Measurements from ENCODE around the gene NINL.
"Not testable (repeated sequence)": the region's sequence is repeated elsewhere in the genome, so short reads cannot be mapped to it uniquely, and the experiment has no call there.

NINL gene

DNA sequence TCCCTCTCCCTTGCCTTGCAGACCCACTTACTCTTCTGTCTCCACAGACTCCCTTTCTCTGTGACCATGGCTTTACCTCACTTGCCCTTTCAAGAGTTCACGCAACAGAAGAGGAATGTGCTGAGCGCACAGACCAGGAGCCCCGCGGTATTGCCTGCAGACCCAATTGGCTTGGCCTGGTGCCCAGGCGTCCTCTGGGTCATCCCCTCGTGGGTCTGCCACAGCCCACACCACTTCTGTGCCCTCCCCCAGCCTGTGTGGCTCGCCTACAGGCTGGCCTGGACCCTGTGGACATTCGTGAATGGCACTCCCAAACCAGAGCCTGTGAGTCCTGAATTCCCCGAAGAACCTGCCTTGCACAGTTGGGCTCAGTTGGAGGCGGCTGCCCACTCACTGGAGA is 15.3 kb upstream of the NINL start:
- no peak for DNase-seq (ENCODE audit: low read depth in 2 of 3, low spot score in 1 of 3)

DNA sequence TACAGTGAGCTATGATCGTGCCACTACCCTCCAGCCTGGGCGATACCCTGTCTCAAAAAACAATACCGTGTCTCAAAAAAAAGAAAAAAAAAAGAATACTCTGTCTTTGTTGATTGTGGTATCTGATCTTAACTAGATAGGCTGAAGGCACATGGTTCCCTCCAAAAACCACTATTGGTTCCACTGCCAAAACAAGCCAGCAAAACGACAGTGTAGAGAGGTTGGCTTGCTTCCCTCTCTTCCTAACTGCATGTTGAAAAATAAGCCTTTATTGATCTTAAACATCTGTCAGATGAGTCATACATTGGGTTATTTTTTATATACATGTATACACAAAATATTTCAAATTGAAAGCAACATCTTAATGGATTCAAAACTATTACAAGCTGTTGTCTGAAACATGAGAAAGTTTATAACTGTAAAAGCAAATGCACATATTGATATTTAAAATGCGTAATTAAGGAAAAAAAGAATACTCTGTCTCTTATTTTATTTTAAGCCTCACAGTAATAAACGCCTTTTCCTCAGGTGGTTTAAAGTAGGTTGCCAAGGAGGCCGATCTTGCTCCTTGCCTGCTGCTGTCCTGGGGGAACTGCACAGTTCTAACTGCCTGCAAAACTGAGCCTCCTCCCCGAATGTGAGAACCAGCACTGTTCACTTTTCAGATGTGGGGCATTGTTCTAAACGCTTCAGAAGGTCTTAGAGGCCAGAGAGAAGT is 7.0 kb upstream of the NINL start:
- no peak for DNase-seq (ENCODE audit: low read depth in 2 of 3, low spot score in 1 of 3)

DNA sequence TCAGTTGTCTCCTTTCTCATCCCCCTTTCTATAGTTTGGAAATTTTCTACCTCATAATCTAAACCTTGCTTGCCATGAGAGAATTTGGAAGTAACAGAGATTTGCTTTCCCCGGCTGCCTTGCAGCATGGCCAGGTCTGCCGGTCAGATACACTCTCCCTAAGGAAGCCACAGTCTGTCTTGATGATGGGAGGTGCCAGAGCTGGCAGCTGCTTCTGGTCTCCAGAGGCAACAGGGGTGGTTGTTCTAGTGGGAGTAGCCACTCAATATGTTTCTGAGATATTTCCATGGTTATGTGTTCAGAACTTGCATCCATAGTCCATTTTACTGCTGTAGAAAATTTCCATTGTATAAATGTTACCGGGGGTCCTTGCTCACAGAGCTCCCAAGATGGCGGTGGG is 5.4 kb upstream of the NINL start:
- DNase-seq (ENCODE audit: low read depth in 2 of 3, low spot score in 1 of 3) = not testable (repeated sequence)

DNA sequence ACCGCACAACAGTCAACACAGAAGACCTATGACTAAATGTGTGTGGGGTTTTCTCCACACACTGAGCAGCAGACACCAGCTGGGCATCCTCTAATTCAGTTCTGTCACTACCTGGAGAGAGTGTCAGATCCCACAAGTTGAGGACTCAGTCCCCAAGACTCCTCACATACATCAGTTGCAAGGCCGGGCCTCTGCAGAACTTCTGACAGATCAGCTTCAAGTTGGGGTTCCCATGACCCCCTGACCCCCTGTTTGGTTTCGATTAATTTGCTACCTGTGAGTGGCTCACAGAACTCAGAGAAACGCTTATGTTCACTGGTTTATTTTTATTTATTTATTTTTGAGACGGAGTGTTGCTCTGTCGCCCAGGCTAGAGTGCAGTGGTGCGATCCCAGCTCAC is 3.2 kb upstream of the NINL start:
- DNase-seq (ENCODE audit: low read depth in 2 of 3, low spot score in 1 of 3) = no peak

DNA sequence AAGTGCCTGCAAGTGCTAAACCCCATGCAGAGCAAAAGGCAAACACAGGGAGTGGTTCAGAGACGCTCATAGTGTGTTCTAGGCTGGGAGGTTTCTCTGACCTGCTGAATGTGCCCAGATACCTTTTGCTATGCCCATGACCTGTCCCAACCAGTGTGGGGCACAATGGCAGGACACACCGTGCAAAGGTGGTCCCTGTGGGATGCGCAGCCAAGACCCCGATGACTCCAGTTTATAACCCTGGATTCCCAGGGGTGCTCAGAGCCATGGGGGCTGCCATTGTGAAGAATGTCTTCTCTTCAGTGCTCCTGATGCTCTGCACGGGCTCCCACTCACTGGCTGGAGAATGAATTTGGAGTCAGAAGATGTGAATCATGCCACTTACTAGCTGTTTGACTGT is 2.2 kb upstream of the NINL start:
- DNase-seq (ENCODE audit: low read depth in 2 of 3, low spot score in 1 of 3) = no peak

DNA sequence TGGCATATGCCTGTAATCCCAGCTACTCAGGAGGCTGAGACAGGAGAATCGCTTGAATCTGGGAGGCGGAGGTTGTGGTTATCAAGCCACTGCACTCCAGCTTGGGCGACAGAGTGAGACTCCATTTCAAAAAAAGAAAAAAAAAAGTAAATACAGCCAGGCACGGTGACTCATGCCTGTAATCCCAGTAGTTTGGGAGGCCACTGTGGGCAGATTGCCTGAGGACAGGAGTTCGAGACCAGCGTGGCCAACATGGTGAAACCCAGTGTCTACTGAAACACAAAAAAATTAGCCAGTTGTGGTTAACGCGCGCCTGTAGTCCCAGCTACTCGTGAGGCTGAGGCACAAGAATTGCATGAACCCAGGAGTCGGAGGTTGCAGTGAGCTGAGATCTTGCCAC is 1.5 kb upstream of the NINL start:
- DNase-seq (ENCODE audit: low read depth in 2 of 3, low spot score in 1 of 3) = no peak

DNA sequence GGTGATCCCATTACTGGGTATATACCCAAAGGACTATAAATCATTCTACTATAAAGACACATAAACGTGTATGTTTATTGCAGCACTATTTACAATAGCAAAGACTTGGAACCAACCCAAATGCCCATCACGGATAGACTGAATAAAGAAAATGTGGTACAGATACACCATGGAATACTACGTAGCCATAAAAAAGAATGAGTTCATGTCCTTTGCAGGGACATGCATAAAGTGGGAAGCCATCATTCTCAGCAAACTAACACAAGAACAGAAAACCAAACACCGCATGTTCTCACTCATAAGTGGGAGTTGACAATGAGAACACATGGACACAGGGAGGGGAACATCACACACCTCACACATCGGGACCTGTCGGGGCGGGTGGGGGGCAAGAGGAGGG is 1.7 kb downstream of the NINL start:
- not testable (repeated sequence) for DNase-seq (ENCODE audit: low read depth in 2 of 3, low spot score in 1 of 3)

DNA sequence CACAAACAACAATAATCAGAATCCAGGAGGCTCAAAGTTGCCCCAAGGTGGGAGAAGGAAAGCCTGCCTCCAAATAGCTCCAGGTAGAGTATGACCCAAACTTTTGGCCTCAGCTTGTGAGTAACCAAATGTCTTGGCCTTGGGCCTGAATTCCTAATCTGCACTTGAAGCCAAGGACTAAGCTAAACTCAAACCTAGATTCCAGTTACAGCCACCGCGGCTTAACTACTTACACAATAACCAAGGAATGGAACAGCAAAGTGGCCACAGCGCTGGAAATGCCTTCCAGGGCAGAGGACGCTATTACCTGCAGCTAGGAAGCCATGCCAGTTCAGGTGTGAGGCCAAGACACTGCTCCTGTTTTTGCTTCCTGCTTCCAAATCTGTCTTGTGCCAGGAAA is 4.6 kb downstream of the NINL start:
- DNase-seq (ENCODE audit: low read depth in 2 of 3, low spot score in 1 of 3) = no peak

DNA sequence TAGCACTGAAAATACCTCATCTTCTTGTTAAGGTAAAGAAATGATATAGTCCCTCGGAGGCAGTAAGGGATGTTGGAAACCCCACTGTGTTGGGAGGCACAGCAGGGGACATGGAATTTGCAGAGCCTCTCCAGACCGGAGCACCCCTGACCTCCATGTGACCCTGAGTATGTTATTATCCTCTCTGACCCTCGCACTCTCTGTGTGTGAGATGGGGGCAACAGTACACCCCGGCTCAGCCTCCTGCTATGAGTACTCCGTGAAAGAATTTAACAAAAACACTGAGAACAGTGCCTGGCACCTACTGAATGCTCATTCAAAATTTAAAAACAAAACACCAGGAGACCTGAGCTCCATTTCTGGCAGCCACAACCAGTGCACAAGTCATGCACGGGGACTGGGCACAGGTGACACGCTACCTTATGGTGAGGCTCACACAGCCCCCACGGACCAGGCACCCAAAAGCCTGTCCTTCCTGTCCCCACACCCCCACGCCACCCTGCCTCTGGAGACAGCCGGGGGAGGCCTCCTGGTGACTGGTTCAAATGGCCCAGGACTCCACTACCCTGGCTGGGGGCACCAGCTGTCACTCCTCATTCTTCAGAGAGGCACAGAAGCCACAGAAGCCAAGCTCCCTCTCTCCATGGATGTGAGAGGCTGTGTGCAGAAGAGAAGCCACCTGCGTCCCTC is 6.1 kb downstream of the NINL start:
- no peak for DNase-seq (ENCODE audit: low read depth in 2 of 3, low spot score in 1 of 3)

DNA sequence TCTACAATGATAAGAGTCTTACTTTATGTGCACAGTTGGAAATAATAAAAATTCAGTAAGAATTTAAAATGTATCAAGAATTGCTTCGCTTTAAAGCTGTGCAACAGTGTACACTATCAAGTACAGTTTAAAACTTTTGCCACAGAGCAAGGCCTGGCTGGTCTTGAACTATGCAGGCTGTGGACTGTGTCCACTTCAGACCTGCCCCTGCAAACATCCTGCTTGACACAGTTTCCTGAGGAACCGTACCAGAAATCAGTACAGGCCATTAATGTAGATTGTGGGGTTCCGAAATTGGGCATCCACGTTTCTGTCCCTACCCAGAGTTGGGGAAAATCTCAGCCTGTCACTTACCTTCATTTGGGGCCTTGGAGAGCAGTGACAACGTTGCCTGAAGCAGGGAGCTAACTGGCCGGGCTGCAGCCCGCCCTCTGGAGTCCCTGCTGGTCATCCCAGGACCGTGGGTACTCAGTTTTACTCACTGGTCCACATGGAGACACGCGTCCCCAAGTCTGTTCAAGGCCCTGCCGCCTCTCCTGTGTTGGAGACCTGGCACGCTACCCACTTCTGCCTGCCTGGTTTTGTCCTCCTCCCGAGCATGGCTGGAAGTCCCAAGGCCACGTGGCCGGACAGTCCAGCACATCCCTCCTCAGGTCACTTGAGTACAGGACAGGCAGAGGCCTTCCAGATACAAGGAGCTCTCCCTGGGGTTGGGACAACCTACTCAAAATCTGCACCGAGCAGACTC is 8.4 kb downstream of the NINL start:
- no peak for DNase-seq (ENCODE audit: low read depth in 2 of 3, low spot score in 1 of 3)

DNA sequence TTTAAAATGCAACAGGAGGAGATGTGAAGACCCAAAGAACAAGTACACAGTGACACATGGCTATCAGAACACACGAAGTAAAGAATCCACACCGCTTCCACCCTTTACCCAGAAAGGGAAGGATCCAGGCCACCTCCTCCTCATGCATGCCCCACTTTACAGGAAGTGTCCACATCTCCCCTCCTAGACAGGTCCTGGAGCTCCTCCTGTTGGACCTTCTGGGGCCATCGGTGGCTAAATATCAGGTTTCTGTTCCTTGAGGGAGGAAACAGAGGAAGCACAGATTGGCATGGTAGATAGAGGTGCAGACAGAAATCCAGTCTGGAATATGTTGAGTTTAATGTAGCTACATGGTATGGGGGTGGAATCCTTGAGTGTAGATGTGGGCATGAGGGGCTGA is 10.9 kb downstream of the NINL start:
- DNase-seq (ENCODE audit: low read depth in 2 of 3, low spot score in 1 of 3) = no peak

DNA sequence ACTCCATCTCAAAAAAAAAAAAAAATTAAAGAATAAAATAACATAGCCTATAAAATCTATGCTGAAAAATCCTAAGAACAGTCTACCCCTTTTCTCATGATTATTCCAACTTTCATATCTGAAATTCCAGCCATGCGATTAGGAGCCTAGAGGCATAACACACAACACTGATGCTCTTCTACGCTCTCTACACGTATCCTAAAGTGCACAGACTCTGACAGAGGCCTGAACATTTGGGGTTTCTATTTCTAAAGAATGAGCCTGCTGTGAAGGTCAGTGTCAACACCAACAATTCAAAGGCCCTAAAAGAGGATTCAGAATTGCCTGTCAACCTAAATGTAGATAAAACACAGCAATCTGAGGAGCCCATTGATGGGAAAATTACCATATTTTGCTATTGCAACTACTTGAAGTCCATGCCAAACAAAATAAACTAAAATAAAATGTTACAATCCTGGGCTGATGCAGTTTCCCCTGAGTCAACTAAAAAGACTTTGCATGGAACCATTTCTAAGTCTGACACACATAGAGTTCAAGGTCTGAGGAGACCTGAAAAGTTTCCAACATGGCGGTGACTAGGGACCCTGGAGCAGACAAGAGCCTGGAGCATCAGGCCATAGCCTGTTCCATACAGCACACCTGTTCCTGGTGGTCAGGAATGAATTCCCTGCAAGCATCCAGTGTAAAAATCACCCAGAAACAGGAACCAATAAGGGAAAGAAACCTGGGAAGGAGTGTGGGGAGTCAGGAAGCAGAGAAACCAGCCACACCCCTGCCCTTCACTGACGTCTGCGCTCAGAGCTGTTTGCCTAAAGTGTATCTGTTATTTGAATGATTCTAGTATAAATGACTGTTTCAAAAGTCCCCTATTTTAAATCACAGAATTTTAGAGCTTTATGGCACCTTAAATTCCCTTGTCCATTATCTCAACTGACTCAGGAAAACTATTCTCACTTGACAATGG is 11.8 kb downstream of the NINL start:
- no peak for DNase-seq (ENCODE audit: low read depth in 2 of 3, low spot score in 1 of 3)

DNA sequence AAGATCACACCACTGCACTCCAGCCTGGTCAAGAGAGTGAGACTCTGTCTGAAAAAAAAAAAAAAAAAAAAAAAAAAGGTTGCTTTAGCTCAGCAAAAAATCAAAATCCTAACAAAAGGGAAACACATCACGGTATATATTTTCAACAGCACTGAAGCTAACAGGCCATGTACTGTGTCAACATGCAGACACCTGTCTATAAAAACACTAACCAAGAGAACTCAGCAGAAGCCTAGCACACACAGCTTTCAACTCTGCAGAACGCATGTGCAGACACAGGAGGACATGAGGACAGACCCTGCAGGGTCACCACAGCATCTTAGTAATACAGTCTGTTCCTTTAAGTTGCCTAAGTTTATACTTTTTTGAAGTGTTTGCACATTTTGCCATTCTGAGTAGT is 13.5 kb downstream of the NINL start:
- no peak for DNase-seq (ENCODE audit: low read depth in 2 of 3, low spot score in 1 of 3)

DNA sequence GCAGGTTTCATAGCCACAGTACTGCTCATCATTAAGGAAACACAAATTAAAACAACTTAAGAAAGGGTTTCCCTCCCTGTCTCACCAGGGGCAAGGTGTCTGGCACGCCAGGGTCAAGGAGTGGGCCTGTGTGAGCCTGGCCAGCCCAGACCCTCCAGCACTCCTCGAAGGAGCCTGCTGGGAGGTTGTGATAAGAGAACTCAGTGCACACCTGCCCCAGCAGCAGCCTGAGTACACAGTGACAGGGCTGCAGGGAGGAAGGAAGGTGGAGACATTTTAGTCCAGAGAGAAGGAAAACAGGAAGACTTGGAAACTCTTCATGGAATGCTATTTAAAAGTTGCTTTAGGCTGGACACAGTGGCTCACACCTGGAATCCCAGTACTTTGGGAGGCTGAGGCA is 14.1 kb downstream of the NINL start:
- no peak for DNase-seq (ENCODE audit: low read depth in 2 of 3, low spot score in 1 of 3)

DNA sequence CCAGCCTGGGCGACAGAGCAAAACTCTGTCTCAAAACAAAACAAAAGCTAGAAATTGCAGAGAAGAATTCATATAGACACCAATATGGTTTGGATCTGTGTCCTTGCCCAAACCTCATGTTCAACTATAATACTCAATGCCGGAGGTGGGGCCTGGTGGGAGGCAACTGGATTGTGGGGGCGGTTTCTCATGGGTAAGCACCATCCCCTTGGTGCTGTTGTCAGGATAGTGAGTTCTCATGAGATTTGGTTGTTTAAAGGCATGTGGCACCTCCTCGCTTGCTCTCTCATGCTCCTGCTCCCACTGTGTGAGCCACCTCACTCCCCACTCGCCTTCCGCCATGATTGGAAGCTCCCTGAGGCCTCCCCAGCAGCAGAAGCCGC is 15.2 kb downstream of the NINL start:
- no peak for DNase-seq (ENCODE audit: low read depth in 2 of 3, low spot score in 1 of 3)

DNA sequence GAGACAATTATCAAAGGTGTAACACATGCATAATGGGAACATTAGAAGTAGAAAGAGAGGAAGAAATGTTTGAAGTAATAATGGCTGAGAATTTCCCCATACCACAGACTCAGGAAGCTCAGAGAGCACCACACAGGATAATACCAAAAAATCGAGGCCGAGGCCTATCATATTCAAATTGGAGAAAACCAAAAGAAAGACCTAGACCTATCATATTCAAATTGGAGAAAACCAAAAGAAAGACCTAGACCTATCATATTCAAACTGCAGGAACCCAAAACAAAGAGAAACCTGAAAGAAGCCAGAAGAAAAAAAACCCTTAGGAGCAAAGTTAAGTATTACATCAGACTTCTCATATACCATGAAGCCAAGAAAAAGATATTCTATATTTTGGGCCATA is 18.0 kb downstream of the NINL start:
- no peak for DNase-seq (ENCODE audit: low read depth in 2 of 3, low spot score in 1 of 3)

DNA sequence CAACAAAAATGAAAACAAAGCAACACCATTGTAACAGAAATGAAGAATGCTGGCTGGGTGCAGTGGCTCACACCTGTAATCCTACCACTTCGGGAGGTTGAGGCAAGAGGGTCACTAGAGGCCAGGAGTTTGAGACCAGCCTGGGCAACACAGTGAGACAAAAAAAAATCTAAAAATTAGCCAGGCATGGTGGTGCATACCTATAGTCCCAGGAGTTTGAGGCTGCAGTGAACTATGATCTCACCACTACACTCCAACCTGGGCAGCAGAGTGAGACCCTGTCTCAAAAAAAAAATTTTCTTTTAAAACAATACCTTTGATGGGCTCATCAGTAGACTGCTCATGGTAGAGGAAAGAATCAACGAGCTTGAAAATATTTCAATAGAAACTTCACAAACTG is 18.5 kb downstream of the NINL start:
- no peak for DNase-seq (ENCODE audit: low read depth in 2 of 3, low spot score in 1 of 3)

DNA sequence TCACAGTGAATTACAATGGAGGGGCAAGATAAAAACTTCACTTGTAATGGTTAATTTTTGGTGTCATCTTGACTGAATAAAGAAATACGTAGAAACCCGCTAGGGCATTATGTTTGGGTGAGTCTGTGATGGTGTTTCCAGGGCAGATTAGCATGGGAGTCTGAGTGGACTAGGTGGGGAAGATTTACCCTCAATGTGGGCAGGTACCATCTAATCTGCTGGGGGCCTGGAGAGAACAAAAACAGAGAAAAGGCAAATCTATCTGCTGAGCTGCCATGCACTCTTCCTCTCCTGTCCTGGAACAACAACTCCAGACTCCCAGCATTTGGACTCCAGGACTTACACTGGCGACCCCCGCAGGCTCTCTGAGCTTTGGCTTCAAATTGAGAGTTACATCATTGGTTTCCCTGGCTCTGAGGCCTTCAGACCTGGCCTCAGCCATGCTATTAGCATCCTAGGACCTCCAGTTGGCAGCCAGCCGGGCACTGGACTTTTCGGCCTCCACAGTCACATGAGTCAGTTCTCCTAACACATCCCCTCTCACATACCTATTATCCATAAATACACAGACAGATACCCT is 19.7 kb downstream of the NINL start:
- DNase-seq (ENCODE audit: low read depth in 2 of 3, low spot score in 1 of 3) = no peak

DNA sequence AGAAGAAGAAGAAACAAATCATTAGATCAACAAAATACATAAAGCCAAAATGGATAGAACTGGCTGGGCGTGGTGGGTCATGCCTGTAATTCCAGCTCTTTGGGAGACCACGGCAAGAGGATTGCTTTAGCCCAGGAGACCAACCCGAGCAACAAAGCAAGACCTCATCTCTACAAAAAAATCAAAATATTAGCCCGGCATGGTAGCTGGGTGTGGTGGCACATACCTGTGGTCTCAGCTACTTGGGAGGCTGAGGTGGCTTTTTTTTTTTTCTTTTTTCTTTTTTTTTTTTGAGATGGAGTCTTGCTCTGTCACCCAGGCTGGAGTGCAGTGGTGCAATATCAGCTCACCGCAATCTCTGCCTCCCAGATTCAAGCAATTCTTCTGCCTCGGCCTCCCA is 21.5 kb downstream of the NINL start:
- no peak for DNase-seq (ENCODE audit: low read depth in 2 of 3, low spot score in 1 of 3)

DNA sequence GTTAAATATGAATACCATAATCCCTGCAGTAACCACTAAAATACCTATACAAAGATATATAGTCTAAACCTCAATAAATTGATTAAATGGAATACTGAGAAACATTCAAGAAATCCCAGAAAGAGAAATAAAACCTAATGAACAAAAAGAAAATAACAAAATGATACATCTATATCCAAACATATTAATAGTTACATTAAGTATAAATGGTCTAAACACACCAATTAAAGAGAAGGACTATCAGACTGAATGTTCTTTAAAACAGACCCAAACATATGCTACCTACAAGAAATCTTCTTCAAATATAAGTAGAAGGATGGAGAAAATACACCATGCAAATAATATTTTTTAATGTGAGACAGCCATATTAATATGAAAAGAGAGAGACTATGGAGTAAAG is 22.0 kb downstream of the NINL start:
- DNase-seq (ENCODE audit: low read depth in 2 of 3, low spot score in 1 of 3) = no peak

DNA sequence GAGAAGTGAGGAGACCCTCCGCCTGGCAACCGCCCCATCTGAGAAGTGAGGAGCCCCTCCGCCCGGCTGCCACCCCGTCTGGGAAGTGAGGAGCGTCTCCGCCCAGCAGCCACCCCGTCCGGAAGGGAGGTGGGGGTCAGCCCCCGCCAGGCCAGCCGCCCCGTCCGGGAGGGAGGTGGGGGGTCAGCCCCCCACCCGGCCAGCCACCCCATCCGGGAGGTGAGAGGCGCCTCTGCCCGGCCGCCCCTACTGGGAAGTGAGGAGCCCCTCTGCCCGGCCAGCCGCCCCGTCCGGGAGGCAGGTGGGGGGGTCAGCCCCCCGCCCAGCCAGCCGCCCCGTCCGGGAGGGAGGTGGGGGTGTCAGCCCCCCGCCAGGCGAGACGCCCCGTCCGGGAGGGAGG is 23.6 kb downstream of the NINL start:
- not testable (repeated sequence) for DNase-seq (ENCODE audit: low read depth in 2 of 3, low spot score in 1 of 3)

All from stimulated activated CD4-positive, alpha-beta T cell treated with anti-CD3 and anti-CD28 coated beads, Interleukin-12 subunit alpha, Interleukin-12 subunit beta, amount 100 ng/mL, for 48 hours (primary cell).